ENCODE measurements around the gene AOC1. TPM values are rescaled to one million over a fixed set of nuclear protein-coding genes. Genes with fewer than 3 reads are reported as not detected.

Gene AOC1
- not detected in 2 replicates for total RNA-seq

- Histone ChIP-seq H3K9me3 (ENCODE audit: low read depth, low read length) (no peaks in the 10 kb centered on the region), H3K4me2 (ENCODE audit: insufficient read depth, low read length) (no peak within 1 kb of the TSS), H3K4me1 (ENCODE audit: insufficient read depth, low read length) (no peaks in the 10 kb centered on the region), H3K27me3 (ENCODE audit: insufficient read depth, low read length) (no peaks in the 10 kb centered on the region), H4K20me1 (ENCODE audit: insufficient read depth, low read length) (no peaks in the 10 kb centered on the region), H2AFZ (ENCODE audit: low read length) (no peak within 1 kb of the TSS), H3K36me3 (ENCODE audit: insufficient read depth, low read length) (no peaks in the 10 kb centered on the region), H3K27ac (ENCODE audit: low read depth, low read length) (no peak within 1 kb of the TSS), H3K4me3 (ENCODE audit: insufficient read depth, low read length) (no peak within 1 kb of the TSS), H3K79me2 (ENCODE audit: insufficient read depth, low read length) (no peaks in the 10 kb centered on the region)
- no peak for DNase-seq (ENCODE audit: insufficient read length, low spot score, missing footprints)
- TF ChIP-seq CTCF (IDR thresholded peaks at IDR 0.05; ENCODE audit: extremely low read depth, low read depth, low read length) = no peak
These were observed at the start of gene AOC1 for GRCh38 chr7:150852371-150852905. Gene AOC1, plus strand, starts transcription at chr7:150852517. Its CDS starts 3,954 bp downstream, at chr7:150856471.

- Histone ChIP-seq H3K36me3 (ENCODE audit: insufficient read depth, low read length) (no peaks in the 10 kb centered on the region), H3K79me2 (ENCODE audit: insufficient read depth, low read length) (no peaks in the 10 kb centered on the region), H3K27me3 (ENCODE audit: insufficient read depth, low read length) (peaks cover 31% of the 10 kb centered on the region), H3K4me1 (ENCODE audit: insufficient read depth, low read length) (no peaks in the 10 kb centered on the region), H3K4me3 (ENCODE audit: insufficient read depth, low read length) (no peak overlapping the region), H3K9me3 (ENCODE audit: low read depth, low read length) (no peaks in the 10 kb centered on the region), H3K4me2 (ENCODE audit: insufficient read depth, low read length) (no peak overlapping the region), H4K20me1 (ENCODE audit: insufficient read depth, low read length) (no peaks in the 10 kb centered on the region), H3K27ac (ENCODE audit: low read depth, low read length) (no peak overlapping the region), H2AFZ (ENCODE audit: low read length) (no peak overlapping the region)
- DNase-seq (ENCODE audit: insufficient read length, low spot score, missing footprints) = no peak
- no peak for TF ChIP-seq CTCF (IDR thresholded peaks at IDR 0.05; ENCODE audit: extremely low read depth, low read depth, low read length)
These were observed 49.0 kb upstream of the AOC1 start for GRCh38 chr7:150803161-150803860.

GRCh38 chr7:150804802-150805201 lies 47.5 kb upstream of the AOC1 start:
- H3K4me1 ChIP-seq (ENCODE audit: insufficient read depth, low read length) = no peaks in the 10 kb centered on the region
- H3K4me3 ChIP-seq (ENCODE audit: insufficient read depth, low read length) = no peak overlapping the region
- H3K4me2 ChIP-seq (ENCODE audit: insufficient read depth, low read length) = no peak overlapping the region
- no peaks in the 10 kb centered on the region for H3K79me2 ChIP-seq (ENCODE audit: insufficient read depth, low read length)
- DNase-seq (ENCODE audit: insufficient read length, low spot score, missing footprints) = no peak
- peaks cover 18% of the 10 kb centered on the region for H3K27me3 ChIP-seq (ENCODE audit: insufficient read depth, low read length)
- no peak for TF ChIP-seq CTCF (IDR thresholded peaks at IDR 0.05; ENCODE audit: extremely low read depth, low read depth, low read length)
- H3K9me3 ChIP-seq (ENCODE audit: low read depth, low read length) = no peaks in the 10 kb centered on the region
- no peak overlapping the region for H3K27ac ChIP-seq (ENCODE audit: low read depth, low read length)
- no peaks in the 10 kb centered on the region for H3K36me3 ChIP-seq (ENCODE audit: insufficient read depth, low read length)
- H4K20me1 ChIP-seq (ENCODE audit: insufficient read depth, low read length) = no peaks in the 10 kb centered on the region
- H2AFZ ChIP-seq (ENCODE audit: low read length) = no peak overlapping the region

GRCh38 chr7:150805864-150806263 lies 46.5 kb upstream of the AOC1 start:
- TF ChIP-seq CTCF (IDR thresholded peaks at IDR 0.05; ENCODE audit: extremely low read depth, low read depth, low read length) = no peak
- H3K4me2 ChIP-seq (ENCODE audit: insufficient read depth, low read length) = no peak overlapping the region

More at GRCh38 chr7:150805864-150806263, 46.5 kb upstream of the AOC1 start:
- Histone ChIP-seq H2AFZ (ENCODE audit: low read length) (no peak overlapping the region), H3K9me3 (ENCODE audit: low read depth, low read length) (no peaks in the 10 kb centered on the region), H4K20me1 (ENCODE audit: insufficient read depth, low read length) (no peaks in the 10 kb centered on the region), H3K4me1 (ENCODE audit: insufficient read depth, low read length) (no peaks in the 10 kb centered on the region), H3K27me3 (ENCODE audit: insufficient read depth, low read length) (peaks cover 9% of the 10 kb centered on the region), H3K4me3 (ENCODE audit: insufficient read depth, low read length) (no peak overlapping the region), H3K36me3 (ENCODE audit: insufficient read depth, low read length) (no peaks in the 10 kb centered on the region), H3K27ac (ENCODE audit: low read depth, low read length) (no peak overlapping the region), H3K79me2 (ENCODE audit: insufficient read depth, low read length) (no peaks in the 10 kb centered on the region)
- no peak for DNase-seq (ENCODE audit: insufficient read length, low spot score, missing footprints)

All from osteoblast (primary cell).